AG20443 (cell line): ENCODE data around the gene ITGA1.
"Not testable (repeated sequence)": the region's sequence is repeated elsewhere in the genome, so short reads cannot be mapped to it uniquely, and the experiment has no call there.

Source experiments
- DNase-seq: peaks from one replicate; pipeline ENCODE4 v3.0.0; 2012; ENCODE audit warnings: low spot score, mixed read lengths

The ITGA1 gene

DNA sequence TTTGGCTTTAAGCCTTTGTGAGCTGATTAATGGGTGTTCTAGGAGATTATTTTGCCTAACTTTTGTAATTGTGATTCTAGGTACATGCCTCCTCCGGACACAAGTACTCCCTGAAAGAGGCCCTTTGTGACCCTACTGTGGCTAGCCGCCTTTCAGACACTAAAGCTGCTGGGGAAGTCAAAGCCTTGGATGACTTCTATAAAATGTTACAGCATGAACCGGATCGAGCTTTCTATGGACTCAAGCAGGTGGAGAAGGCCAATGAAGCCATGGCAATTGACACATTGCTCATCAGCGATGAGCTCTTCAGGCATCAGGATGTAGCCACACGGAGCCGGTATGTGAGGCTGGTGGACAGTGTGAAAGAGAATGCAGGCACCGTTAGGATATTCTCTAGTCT is 13.6 kb downstream of the ITGA1 start:
- DNase-seq = no peak

DNA sequence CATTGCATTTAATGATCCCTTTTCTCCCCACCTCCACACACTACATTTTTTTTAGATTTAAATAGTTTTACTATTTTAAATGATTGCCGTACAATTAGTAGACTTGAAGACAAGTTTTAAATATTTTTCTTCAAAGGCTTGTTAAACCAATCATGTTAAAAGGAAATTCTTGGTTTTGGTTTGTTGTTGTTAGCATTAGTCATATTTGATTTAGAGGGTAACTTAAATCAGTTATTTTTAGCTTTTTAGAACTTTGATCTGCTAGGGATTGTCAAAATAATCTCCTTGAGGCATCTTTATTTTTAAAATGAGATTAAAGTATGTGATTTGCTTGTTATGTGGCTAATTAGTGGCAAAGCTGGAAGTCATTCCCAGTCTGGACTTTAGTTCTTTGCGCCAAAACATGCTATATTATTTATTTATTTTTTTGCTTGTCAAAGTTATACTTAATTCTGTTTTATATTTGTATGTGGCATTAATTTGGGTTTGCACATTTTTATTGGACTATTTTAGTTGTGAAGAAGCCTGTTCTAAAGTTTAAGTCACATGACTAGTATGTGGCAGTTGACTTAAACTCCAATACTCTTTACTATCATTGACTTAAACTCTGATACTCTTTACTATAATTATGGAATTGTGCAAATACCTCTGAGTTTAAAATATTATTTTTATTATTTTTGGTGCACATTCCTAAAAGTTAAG is 14.7 kb downstream of the ITGA1 start:
- no peak for DNase-seq

DNA sequence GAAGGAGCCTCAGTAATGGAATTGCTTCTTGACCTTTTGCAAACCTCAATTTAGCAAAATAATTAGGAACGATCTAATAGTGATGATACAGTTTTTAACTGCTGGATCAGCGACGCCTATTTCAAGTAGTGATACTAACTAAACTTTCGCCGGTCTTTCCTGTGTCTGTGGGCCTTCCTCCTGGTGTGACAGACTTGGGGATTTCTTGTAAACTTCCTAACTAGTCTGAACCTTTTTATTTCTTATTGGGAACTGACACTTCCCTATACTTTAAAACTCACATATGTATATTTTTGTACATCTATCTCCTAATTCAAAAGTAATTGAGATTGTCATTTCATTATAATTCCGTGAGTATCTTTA is 15.2 kb downstream of the ITGA1 start:
- no peak for DNase-seq

DNA sequence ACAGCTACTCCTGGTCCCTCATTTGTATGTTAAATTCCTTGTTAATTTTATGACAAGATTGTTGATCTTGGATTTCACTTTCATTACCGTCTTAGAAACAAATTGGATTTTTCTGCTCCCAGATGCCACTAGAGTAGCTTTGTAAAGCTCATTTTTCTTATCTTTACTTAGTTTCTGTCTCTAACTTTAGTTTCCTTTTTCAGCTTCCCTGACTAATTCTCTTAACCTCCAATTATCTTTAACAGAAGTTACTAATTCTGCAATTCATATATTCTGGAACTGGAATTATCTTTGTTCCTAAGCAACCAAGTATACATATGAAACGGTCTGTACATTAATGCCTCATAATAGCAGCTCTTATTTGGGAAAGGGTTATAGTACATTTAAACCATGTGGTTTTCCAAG is 16.7 kb downstream of the ITGA1 start:
- no peak for DNase-seq

DNA sequence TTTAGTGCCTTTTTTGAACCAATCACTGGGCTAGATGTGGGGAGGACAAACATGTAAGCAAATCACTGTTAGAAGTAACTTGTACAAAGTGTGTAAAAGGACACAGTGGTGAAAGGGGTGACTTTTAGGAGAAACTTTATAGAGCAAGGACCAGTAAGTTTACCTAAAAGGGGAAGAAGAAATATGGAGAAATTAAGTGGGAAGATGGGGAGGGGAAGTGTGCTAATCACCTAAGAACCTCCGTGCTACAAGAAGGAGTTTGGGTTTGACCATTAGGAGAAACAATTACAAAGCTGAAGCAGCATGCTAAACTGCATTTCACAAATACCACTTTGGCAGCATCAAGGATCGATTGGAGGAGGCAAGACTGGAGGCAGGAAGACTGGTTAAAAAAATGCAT is 17.3 kb downstream of the ITGA1 start:
- DNase-seq = no peak

DNA sequence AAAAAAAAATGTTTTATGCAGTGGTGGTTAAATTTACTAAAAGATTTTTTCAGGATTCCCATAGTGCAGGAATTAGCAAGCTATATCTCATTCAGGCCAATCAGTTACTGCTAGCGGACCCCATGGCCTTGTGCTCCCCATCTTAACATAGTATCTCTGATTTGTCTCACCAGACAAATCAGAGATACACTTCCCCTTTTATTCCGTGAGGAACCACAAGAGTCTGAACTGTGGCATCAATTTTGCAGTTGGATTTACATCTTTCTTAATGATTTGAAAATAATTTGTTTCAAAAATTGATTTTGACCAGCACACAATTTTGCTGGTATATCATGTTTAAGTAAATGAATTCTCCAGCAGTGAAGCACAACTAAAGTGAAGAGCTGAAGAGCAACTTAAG is 17.9 kb downstream of the ITGA1 start:
- no peak for DNase-seq

DNA sequence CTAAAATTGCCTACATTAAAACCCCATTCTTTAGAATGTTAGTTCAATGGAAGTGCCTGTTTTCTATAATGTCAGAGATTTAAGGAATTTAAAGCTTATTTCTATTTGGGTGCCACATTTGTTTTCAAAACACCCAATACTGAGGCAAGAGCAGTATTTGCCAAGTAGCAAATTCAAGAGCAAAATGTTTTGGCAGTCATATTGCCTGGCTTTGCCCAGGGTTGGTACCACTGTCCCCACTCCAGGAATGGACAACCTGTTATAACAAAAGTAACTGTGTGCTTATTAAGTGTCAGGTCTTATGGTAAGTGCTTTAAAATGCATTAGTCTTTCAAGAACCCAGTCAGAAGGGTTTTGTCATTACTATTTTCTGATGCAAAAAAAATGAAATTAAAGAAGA is 19.3 kb downstream of the ITGA1 start:
- no peak for DNase-seq

DNA sequence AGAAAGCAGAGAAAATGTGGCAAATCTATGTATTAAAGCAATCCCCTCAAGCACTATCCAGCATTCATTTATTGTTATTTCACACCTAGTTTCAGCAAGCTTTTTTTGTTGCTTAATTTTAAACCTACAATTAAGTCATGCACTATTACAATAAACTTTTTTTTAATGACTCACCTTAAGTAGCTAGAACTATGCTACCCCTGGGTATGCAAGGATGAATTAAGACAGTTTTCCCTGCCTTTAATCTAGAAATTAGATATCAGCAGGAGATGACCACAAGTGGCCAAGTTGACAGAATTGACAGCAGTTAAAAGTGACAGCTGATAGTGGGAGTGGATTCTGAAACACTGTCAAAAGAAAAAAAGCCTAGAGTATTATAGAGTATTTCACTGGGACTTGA is 20.0 kb downstream of the ITGA1 start:
- DNase-seq = no peak

DNA sequence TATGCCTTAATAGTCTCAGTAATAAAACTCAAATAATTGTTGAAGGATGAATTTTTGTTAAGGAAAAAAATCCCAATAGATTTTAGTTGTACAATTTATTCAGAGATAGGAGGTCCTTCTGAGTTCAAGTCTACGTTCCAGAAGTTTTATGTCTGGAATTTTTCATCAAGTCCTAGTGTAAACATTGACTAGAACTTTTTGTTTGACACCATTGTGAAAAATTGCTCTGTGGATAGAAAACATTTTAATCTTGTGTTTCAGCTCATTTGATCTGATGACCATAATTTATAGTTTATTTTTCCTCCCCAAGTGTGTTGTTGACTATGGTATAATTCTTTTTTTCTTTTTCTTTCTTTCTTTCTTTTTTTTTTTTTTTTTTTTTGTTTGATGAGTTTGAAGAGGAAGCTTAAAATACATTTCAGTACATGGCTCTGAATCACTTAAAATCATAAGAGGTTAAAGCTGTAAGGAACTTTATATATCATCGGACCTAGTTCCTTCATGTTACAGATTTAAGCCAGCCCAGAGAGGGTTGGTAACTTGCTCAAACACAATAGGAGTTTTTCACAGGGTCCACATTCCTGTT is 20.7 kb downstream of the ITGA1 start:
- no peak for DNase-seq

DNA sequence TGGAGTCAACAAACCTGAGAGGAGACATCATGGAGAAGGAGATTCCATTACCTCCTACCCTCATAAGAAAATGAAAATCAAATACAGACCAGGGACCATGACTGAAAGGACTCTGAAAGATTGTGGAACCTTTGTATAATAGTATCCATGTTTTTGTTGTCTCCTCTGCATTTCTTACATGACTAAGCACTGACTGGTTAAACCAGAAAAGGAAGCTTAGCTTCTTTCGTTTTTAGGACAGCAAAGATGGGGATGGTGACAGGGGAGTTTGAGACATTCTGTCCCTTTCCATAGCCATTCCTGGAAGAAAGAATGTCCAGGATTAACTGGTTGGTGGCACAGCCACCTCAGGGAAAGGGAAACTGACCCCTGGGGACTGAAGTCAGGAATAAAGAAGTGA is 22.2 kb downstream of the ITGA1 start:
- peak; percentile 29 for DNase-seq

DNA sequence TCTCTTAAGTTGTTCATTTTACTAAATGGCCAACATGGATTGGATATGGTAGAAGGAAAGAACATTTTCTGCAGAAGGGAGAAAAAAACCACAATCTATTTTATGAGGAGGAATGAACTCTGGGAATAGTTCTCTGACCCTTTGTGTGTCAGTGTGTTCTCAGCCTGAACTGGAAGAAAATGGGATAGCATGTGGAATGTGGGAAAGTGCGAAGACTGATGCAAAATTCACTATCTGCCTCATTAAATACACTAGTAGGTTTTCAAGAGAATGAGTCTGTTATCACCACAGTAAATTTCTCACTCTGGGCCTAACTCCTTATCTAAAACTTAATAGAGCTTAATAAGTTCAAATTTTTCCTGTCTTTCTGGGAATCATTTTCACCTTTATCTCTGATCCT is 22.7 kb downstream of the ITGA1 start:
- DNase-seq = no peak

DNA sequence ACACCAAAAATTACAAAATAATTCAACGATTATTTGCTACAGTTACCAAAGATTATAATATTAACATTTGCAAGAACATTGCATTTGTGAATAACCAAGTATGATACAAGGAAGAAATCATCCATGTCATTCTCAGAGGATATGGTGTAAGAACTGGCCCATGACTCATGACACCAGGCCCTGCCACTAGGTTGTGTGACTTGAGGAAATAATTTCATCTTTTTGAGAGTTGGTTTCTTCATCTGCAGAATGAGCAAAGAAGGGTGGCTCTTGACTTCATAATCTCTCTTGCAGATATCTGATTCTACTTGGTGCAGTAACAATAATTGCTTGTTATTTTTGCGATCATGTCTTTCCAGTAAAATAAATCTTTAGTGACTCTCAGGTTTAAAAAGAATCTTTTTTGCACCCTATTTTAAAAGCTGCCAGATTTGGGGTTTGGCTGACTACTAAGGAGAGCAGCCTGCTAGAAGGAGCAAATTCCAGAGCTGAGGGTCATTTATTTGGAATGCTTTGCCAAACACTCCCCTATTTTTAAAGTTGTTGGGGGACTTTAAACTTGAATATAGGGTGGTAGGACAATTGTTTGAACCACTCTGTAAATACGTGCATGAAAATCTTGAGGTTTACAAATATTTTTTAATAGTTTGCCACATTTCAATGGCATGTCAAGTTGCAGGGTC is 23.5 kb downstream of the ITGA1 start:
- peak; percentile 60 for DNase-seq

DNA sequence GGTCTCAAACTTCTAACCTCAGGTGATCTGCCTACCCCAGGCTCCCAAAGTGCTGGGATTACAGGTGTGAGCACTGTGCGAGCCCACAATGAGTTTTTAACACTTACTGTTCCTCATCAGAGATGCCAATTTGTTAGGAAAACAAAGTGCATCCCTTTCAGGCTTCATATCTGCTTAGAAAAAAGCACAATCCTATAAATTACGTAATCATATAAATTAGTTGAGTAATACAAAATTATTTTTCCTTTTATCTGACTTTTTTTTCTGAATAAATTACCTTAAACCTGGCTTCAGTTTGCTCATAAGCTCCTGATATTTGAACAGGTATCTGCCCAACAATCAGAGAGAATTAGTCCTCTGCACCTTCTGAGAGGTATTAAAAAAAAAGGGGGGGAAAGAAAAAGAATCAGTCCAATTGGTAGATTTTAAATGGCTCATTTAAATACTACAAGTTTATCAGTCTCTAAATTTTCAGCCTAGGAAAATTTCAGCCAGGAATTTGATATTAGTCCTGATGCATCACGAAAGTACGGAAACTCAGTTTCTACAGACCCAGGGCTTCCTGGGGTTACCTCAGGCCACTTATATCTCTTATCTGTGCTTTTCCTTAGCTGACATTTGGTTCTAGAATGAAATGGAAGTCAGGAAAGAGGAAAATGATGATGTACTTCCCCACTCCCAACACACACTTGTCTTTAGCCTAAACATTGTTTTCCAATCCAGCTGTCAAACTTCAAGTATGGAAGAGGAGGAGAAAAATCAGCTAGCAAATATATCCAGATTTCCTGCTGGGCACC is 26.8 kb downstream of the ITGA1 start:
- no peak for DNase-seq

DNA sequence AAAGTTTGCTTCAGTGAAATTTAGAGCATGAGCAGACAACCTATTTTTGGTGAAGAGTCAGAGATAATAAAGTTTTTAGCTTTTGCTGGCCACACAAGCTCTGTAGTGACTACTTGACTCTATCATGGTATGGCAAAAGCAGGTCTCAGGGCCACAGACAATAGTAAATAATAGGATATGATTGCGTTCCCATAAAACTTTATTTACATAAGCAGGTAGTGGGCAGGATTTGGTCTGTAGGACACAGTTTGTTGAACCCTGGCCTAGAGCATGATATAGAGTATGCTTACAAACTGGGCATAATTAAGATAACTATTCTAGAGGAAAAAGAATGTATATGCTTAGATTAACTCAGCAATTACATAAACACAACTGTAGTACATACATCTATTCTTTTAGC is 30.1 kb downstream of the ITGA1 start:
- no peak for DNase-seq

DNA sequence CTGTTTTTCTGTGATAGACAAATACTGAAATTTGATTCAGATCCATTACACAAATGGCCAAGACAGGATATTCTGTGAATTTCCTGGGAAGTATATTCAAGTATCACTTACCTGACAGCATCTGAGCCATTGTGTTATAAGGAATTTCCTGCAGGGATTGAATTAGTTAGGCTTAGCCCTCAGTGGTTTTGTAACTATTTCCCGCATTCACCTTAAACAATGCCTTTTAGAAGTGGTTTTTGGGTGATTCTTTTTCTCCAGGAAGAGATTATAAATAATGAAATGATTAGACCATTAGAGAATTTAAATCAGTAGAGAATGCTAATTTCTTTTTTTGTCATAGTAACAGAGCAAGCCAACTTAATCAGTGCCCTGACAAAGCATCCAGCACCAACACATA is 30.6 kb downstream of the ITGA1 start:
- no peak for DNase-seq

DNA sequence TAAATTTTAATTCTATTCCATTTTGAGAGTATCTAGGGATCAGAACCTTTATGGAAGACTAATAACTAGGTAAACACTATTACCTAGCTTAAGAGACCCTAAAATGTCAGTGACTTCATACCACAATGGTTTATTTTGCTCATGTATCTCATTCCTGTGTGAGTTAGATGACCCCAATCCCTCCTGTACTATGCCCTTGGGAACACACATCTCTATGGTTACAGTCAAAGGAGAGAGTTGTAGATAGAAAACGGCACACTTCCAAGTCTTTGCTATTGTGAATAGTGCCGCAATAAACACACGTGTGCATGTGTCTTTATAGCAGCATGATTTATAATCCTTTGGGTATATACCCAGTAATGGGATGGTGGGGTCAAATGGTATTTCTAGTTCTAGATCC is 31.1 kb downstream of the ITGA1 start:
- DNase-seq = not testable (repeated sequence)

DNA sequence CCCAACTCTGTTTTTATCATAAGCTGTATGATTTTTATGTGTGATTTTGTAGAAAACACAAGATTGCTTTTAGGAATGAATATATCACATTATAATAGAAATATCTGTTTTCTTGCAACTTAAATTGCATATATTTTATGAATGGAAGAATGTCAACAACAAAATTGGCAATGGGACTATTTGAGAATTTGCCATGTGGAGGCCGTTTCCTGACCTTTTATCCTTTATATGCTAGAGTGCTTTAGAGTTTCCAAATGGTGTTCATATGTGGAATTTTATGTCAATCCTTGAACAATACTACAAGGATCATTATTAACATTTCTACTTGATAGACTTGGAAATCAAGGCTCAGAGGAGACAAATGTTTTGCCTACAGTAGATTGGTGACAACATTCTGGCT is 34.2 kb downstream of the ITGA1 start:
- no peak for DNase-seq

DNA sequence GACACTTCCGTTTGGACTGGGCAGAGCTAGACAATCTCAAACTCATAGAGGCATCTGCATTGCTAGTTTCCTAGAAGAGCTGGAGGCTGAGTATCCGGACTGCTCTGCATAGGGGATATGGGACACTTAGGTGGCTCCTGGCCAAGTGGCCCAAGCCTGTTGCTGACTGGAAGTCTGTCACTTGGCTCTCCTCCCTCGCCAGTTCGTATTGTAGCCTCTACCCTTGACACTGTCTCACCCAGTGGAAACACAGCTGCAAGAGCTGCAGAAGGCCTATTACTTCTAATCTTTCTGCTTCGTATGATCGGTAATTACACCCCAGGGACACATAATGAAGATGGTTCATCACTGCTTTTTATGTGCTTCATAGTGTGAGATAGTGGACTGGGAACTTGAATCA is 34.7 kb downstream of the ITGA1 start:
- DNase-seq = no peak

DNA sequence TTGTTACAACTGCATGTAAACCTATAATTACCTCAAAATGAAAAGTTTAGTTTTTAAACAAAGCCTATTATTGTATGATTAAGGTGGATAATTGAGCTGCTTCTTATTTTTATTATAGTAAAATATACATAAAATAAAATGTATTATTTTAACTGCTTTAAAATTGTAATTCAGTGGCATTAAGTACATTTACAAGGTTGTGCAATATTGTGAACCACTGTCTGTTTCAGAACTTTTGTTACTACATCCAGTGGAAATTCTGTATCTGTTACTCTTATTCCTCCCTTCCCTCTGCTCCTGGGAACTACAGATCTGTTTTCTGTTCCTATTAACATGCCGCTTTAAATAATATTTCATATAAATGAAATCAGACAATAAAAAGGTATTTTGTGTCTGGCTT is 37.1 kb downstream of the ITGA1 start:
- DNase-seq = no peak

DNA sequence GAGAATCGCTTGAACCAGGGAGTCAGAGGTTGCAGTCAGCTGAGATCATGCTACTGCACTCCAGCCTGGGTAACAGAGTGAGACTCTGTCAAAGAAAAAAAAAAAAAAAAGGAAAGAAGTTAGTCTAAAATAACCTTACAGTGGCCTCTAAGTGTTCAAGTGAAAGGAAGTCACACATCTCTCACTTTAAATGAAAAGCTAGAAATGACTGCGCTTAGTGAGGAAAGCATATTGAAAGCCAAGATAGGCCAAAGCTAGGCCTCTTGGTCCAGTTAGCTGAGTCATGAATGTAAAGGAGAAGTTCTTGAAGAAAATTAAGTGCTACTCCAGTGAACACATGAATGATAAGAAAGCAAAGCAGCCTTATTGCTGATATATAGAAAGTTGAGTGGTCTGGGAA is 38.1 kb downstream of the ITGA1 start:
- DNase-seq = no peak

DNA sequence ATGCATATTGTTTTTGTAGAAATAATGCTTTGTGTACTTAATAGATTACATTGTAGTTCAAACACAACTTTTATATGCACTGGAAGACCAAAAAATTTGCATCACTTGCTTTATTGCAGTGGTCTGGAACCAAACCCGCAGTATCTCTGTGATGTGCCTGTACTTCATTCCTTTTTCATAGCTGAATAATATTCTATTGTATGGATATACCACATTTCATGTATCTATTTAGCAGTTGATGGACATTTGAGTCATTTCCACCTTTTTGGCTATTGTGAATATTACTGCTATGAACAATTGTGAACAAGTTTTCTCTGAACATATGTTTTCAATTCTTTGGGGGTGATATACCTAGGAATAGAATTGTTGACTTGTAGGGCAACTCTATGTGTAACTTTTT is 40.1 kb downstream of the ITGA1 start:
- no peak for DNase-seq

DNA sequence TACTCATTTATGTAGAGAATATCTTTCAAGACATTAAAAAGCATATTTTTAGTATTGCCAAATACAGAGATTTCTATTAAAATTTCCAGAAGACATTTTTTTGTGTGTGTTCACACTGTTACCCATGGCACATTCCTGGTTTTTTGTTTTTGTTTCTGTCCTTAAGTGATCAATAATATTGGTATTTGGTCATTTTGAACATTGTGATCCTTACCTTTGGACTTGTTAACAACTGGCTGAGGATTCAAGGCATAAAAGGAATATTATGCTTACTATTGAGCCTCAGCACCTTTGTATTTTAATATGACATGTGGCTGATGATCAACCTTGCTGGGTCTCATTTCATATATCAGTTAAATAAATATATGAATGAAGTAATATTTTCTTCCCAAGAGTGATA is 41.9 kb downstream of the ITGA1 start:
- DNase-seq = no peak

DNA sequence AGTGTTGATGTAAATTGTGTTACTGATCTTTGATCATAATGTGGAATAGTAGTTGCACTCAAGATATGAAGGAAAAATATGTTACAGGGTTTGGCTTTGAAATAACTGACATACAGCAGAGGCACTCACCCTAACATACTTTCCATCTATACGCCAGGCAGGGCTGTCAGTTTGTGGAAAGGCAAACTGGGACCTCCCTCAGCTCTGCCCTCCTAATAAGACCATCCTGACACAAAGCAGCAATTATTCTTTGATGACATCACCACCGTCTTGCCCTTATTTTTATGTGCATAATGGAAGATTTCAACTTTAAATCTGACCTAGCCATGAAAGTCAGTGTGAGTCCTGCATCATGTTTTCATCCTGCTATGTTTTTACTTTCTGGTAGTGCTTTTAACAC is 42.9 kb downstream of the ITGA1 start:
- DNase-seq = no peak
